H1 (cell line): ENCODE data around the gene ZNF608. TPM values are rescaled to one million over a fixed set of nuclear protein-coding genes. Genes with fewer than 3 reads are reported as not detected.

Source experiments
- CTCF ChIA-PET: fragments of 300-600 bp; sonication (Branson Sonifier 250); formaldehyde crosslinking; loops from one replicate; lab custom pipeline; 2021; ENCODE audit not compliant: partially characterized antibody; lab: Charles Lee
- POLR2A ChIA-PET: fragments of 300-600 bp; sonication (Branson Sonifier 250); formaldehyde crosslinking; loops from one replicate; lab custom pipeline; 2021; ENCODE audit warnings: inconsistent platforms; ENCODE audit not compliant: partially characterized antibody; lab: Charles Lee
- DNase-seq, 2 experiments: peaks; one replicate each; pipeline versions ENCODE4 v3.0.0 to v3.0.0-alpha.2; 2010 to 2022; ENCODE audit warnings: low spot score in 2 of 2, low read depth in 1 of 2, mixed read lengths in 1 of 2
- FAIRE-seq: peaks from 2 replicates; lab custom pipeline; 2011; peaks lifted over from hg19 to GRCh38; lab: Jason Lieb, UNC
- H2AFZ ChIP-seq: 2 replicates; pipeline ENCODE4 v1.8.1; 2012; ENCODE audit warnings: low read length, inconsistent platforms
- H2AK5ac ChIP-seq: 2 replicates; pipeline ENCODE4 v1.6.1; 2013; ENCODE audit warnings: low read depth, low read length
- H2BK120ac ChIP-seq: replicated peaks from 2 replicates; pipeline ENCODE3; 2013; ENCODE audit warnings: low read depth, low read length, inconsistent platforms
- H2BK12ac ChIP-seq: 2 replicates; pipeline ENCODE4 v1.6.1; 2013; ENCODE audit warnings: low read depth, low read length
- H2BK15ac ChIP-seq: 2 replicates; pipeline ENCODE4 v1.6.1; 2013; ENCODE audit warnings: low read length
- H2BK20ac ChIP-seq: 2 replicates; pipeline ENCODE4 v1.6.1; 2013; ENCODE audit warnings: low read length
- H2BK5ac ChIP-seq: 2 replicates; pipeline ENCODE4 v1.6.1; 2013; ENCODE audit warnings: low read depth, low read length
- H3K14ac ChIP-seq: 2 replicates; pipeline ENCODE4 v1.6.1; 2013; ENCODE audit warnings: inconsistent platforms; ENCODE audit not compliant: insufficient read length
- H3K18ac ChIP-seq: 2 replicates; pipeline ENCODE4 v1.6.1; 2013; ENCODE audit warnings: low read length; ENCODE audit errors: extremely low read depth
- H3K23ac ChIP-seq: 2 replicates; pipeline ENCODE4 v1.6.1; 2013; ENCODE audit warnings: inconsistent platforms; ENCODE audit not compliant: insufficient read length
- H3K23me2 ChIP-seq: 2 replicates; pipeline ENCODE4 v1.6.1; 2013; ENCODE audit warnings: low read depth, low read length
- H3K27ac ChIP-seq: 2 replicates; pipeline ENCODE4 v1.6.1; 2011; ENCODE audit warnings: low read depth, low read length, inconsistent platforms
- H3K27me3 ChIP-seq, 4 experiments: replicated peaks in 1 of 4; 1 replicate in 1 of 4; 2 replicates in 3 of 4; pipeline versions ENCODE4 v1.6.1 to v1.8.1; 2011 to 2013; ENCODE audit warnings: low read length in 3 of 4, mild to moderate bottlenecking in 3 of 4, inconsistent platforms in 2 of 4, mixed read lengths in 2 of 4, moderate library complexity in 1 of 4; ENCODE audit not compliant: control insufficient read depth in 3 of 4, insufficient read depth in 3 of 4; ENCODE audit errors: extremely low read depth in 1 of 4
- H3K36me3 ChIP-seq, 4 experiments: 2 replicates each; pipeline versions ENCODE4 v1.6.1 to v1.8.1; 2011 to 2013; ENCODE audit warnings: mild to moderate bottlenecking in 4 of 4, low read length in 3 of 4, moderate library complexity in 2 of 4, control low read depth in 1 of 4, inconsistent platforms in 1 of 4; ENCODE audit not compliant: insufficient read depth in 4 of 4, control insufficient read depth in 2 of 4
- H3K4ac ChIP-seq: replicated peaks from 2 replicates; pipeline ENCODE3; 2013; ENCODE audit warnings: low read length, low read depth, mixed read lengths, inconsistent platforms; ENCODE audit not compliant: insufficient read length
- H3K4me1 ChIP-seq, 4 experiments: replicated peaks in 1 of 4; 1 replicate in 1 of 4; 2 replicates in 3 of 4; pipeline versions ENCODE4 v1.6.1 to v1.8.1; 2011 to 2013; ENCODE audit warnings: low read length in 3 of 4, inconsistent platforms in 2 of 4, mixed read lengths in 1 of 4; ENCODE audit not compliant: insufficient read depth in 4 of 4, control insufficient read depth in 3 of 4
- H3K4me2 ChIP-seq, 2 experiments: 2 replicates each; pipeline versions ENCODE4 v1.6.1 to v1.8.1; 2011 to 2013; ENCODE audit warnings: low read depth in 2 of 2, low read length in 2 of 2, control low read depth in 1 of 2, inconsistent platforms in 1 of 2, mild to moderate bottlenecking in 1 of 2; ENCODE audit not compliant: insufficient read depth in 1 of 2
- H3K4me3 ChIP-seq, 4 experiments: fragments of 200-600, 300-600 bp in 1 of 4; sonication (generic), shearing (Covaris generic), sonication (Bioruptor Twin) in 1 of 4; 2 replicates each; pipeline versions ENCODE4 v1.5.1 to v1.8.1; 2011 to 2016; ENCODE audit warnings: low read length in 4 of 4, low read depth in 3 of 4, control low read depth in 2 of 4, inconsistent platforms in 2 of 4, mild to moderate bottlenecking in 2 of 4, mixed read lengths in 1 of 4, moderate library complexity in 1 of 4; ENCODE audit not compliant: insufficient read depth in 2 of 4; ENCODE audit errors: extremely low read depth in 1 of 4
- H3K56ac ChIP-seq: replicated peaks from 2 replicates; pipeline ENCODE3; 2013; ENCODE audit warnings: low read depth, mild to moderate bottlenecking, mixed read lengths, low read length, inconsistent platforms; ENCODE audit not compliant: insufficient read length
- H3K79me1 ChIP-seq: 2 replicates; pipeline ENCODE4 v1.6.1; 2013; ENCODE audit warnings: low read depth, low read length, control low read depth
- H3K79me2 ChIP-seq, 2 experiments: 2 replicates each; pipeline versions ENCODE4 v1.6.1 to v1.8.1; 2012 to 2013; ENCODE audit warnings: low read length in 2 of 2, mild to moderate bottlenecking in 2 of 2, inconsistent platforms in 1 of 2; ENCODE audit not compliant: insufficient read depth in 2 of 2, control insufficient read depth in 1 of 2
- H3K9ac ChIP-seq, 4 experiments: replicated peaks in 1 of 4; 1 replicate in 1 of 4; 2 replicates in 3 of 4; pipeline versions ENCODE4 v1.6.1 to v1.8.1; 2011 to 2013; ENCODE audit warnings: low read depth in 3 of 4, low read length in 3 of 4, control low read depth in 2 of 4, mild to moderate bottlenecking in 2 of 4, moderate library complexity in 2 of 4, inconsistent platforms in 1 of 4; ENCODE audit errors: extremely low read depth in 1 of 4
- H3K9me3 ChIP-seq, 2 experiments: 2 replicates each; pipeline versions ENCODE4 v1.6.1 to v1.8.1; 2012 to 2013; ENCODE audit warnings: mild to moderate bottlenecking in 2 of 2, moderate library complexity in 2 of 2, control low read depth in 1 of 2, inconsistent platforms in 1 of 2, low read depth in 1 of 2, low read length in 1 of 2, mixed read lengths in 1 of 2; ENCODE audit not compliant: insufficient read depth in 2 of 2
- H4K20me1 ChIP-seq, 2 experiments: replicated peaks in 1 of 2; 2 replicates each; pipeline versions ENCODE3 to v1.8.1; 2011 to 2013; ENCODE audit warnings: inconsistent platforms in 2 of 2, low read length in 2 of 2, mild to moderate bottlenecking in 1 of 2; ENCODE audit not compliant: insufficient read depth in 2 of 2, control insufficient read depth in 1 of 2
- H4K5ac ChIP-seq: 2 replicates; pipeline ENCODE4 v1.6.1; 2013; ENCODE audit warnings: low read length, low read depth, mixed read lengths, inconsistent platforms; ENCODE audit not compliant: insufficient read length
- H4K8ac ChIP-seq: 2 replicates; pipeline ENCODE4 v1.8.0; 2013; ENCODE audit warnings: mild to moderate bottlenecking, moderate library complexity, low read length, inconsistent platforms; ENCODE audit not compliant: insufficient read depth; ENCODE audit errors: extremely low read depth
- H4K91ac ChIP-seq: replicated peaks from 2 replicates; pipeline ENCODE3; 2013; ENCODE audit warnings: low read length, mixed read lengths, inconsistent platforms; ENCODE audit not compliant: insufficient read length
- ATF3 ChIP-seq: IDR thresholded peaks from 2 replicates; pipeline ENCODE4 v1.6.1; 2011; ENCODE audit warnings: low read depth, mild to moderate bottlenecking, low read length; ENCODE audit not compliant: insufficient read depth
- CBX8 ChIP-seq: fragments of 300-800, 300-1000 bp; sonication (generic); IDR thresholded peaks from 2 replicates; pipeline ENCODE4 v1.7.1; 2016; ENCODE audit warnings: low read depth, low read length, borderline replicate concordance
- EGR1 ChIP-seq: IDR thresholded peaks from 2 replicates; pipeline ENCODE4 v1.6.1; 2011; ENCODE audit warnings: low read depth, low read length, borderline replicate concordance
- KDM4A ChIP-seq: IDR thresholded peaks from one replicate; pipeline ENCODE4 v1.7.1; 2012; ENCODE audit warnings: low read depth, mild to moderate bottlenecking, moderate library complexity, low read length, inconsistent platforms; ENCODE audit not compliant: severe bottlenecking
- PHF8 ChIP-seq: fragments of 200-600 bp; sonication (generic); conservative IDR thresholded peaks from 2 replicates; pipeline ENCODE4 v1.7.1; 2012; ENCODE audit warnings: low read depth, mild to moderate bottlenecking, inconsistent platforms, low read length, moderate library complexity
- SUZ12 ChIP-seq: fragments of 200-600 bp; sonication (generic); IDR thresholded peaks from 2 replicates; pipeline ENCODE4 v1.6.1; 2012; ENCODE audit warnings: mild to moderate bottlenecking, inconsistent platforms, low read length, moderate library complexity, mixed read lengths
- YY1 ChIP-seq: IDR thresholded peaks from 2 replicates; pipeline ENCODE4 v1.6.1; 2011; ENCODE audit warnings: low read depth, mild to moderate bottlenecking, low read length
- WGBS, 2 experiments: shearing (Covaris generic) in 1 of 2; methylation state at CpG; one replicate each; pipeline versions ENCODE4 v1.1.6 to v1.1.7; 2013 to 2015; ENCODE audit warnings: low lambda C conversion rate in 2 of 2, mixed read lengths in 2 of 2, inconsistent platforms in 1 of 2, low coverage in 1 of 2, missing lambda C conversion rate in 1 of 2; ENCODE audit not compliant: insufficient replicate concordance in 2 of 2, insufficient coverage in 1 of 2, insufficient read length in 1 of 2; ENCODE audit errors: extremely low coverage in 1 of 2, missing lambda C conversion rate in 1 of 2; 5-methylcytosine and 5-hydroxymethylcytosine counted together
- polyA plus RNA-seq, 7 experiments: library from polyadenylated mRNA; depleted of rRNA in 3 of 7; stranded (reverse) in 5 of 7; unstranded in 2 of 7; fragments of >200 nt in 5 of 7; fragments of 200-250 nt in 2 of 7; gene quantifications; 1 replicate in 5 of 7; 2 replicates in 1 of 7; 4 replicates in 1 of 7; pipeline versions ENCODE4 v1.2.1 to v1.2.3, GENCODE V29; 2011 to 2013; ENCODE audit warnings: missing spikeins in 2 of 7, mixed read lengths in 2 of 7
- total RNA-seq: library from RNA; stranded (reverse); fragmentation: NEBNext Ultra II Directional; extraction: Animal tissue kit (Norgen Biotek cat#: 25700); gene quantifications from 2 replicates; pipeline ENCODE4 v1.2.1, GENCODE V29; 2021

Gene ZNF608
- total and polyA plus RNA-seq, 2 of the 8 experiments (the other 6 are each of a cell fraction or from before 2014, with no cell fraction given): 17.2 to 40.8 TPM

- no peak overlapping the region for H3K23ac ChIP-seq
- 78% methylated on average over 4 of the region's 4 CpGs; no CpG with 5 or more reads in 1 of the 2 experiments for WGBS, 2 experiments
- no peak overlapping the region for H4K5ac ChIP-seq
- H4K8ac ChIP-seq: no peak overlapping the region
- no peak overlapping the region for H3K9ac ChIP-seq
- H3K56ac ChIP-seq: no peak overlapping the region
- H3K4me2 ChIP-seq: 0 out of 4 replicates have a peak overlapping the region, but pooled peaks of 1 of the 2 experiments have one; percentile 3
- H2BK5ac ChIP-seq: no peak overlapping the region
- no peak overlapping the region for H2BK12ac ChIP-seq
- peaks cover 0 to 8% (median 5%) of the 10 kb centered on the region in 4 experiments; a peak in 5 of 7 replicates for H3K4me1 ChIP-seq
- peaks cover 2 to 4% of the 10 kb centered on the region in 2 experiments for H4K20me1 ChIP-seq
- H3K36me3 ChIP-seq: no peaks in the 10 kb centered on the region
- no peak overlapping the region for H3K4me3 ChIP-seq
- no peak overlapping the region for H2BK120ac ChIP-seq
- H3K18ac ChIP-seq: no peak overlapping the region
- no peak overlapping the region for H4K91ac ChIP-seq
- no peak overlapping the region; the same call in 1 of the 2 replicates for H2BK15ac ChIP-seq
- H3K23me2 ChIP-seq: no peaks in the 10 kb centered on the region
- no peak overlapping the region for H2BK20ac ChIP-seq
- H3K27me3 ChIP-seq: no peaks in the 10 kb centered on the region
- no peak for DNase-seq
- H3K14ac ChIP-seq: no peak overlapping the region
- no peak overlapping the region for H3K27ac ChIP-seq
- H3K79me1 ChIP-seq: peaks cover 2% of the 10 kb centered on the region; the same call in 1 of the 2 replicates
- H3K9me3 ChIP-seq: no peaks in the 10 kb centered on the region
- ChIA-PET CTCF (interaction anchor here (0.6 to 1.9 kb wide), 2 partner anchors 11 to 1116 kb away, joined by 4 to 8 read pairs; no protein-coding TSS in a partner anchor), POLR2A (interaction anchor here (1.5 to 1.9 kb wide), 4 partner anchors 12 to 20 kb away, joined by 4 to 6 read pairs (median 4); no protein-coding TSS in a partner anchor)
- peaks cover 8 to 98% of the 10 kb centered on the region in 2 experiments for H3K79me2 ChIP-seq
- no peak overlapping the region for H2AFZ ChIP-seq
- no peak overlapping the region for H3K4ac ChIP-seq
- H2AK5ac ChIP-seq: no peak overlapping the region
- FAIRE-seq: no peak
- no peak for TF ChIP-seq ATF3
- no peak for TF ChIP-seq SUZ12
- TF ChIP-seq KDM4A: no peak
- no peak for TF ChIP-seq PHF8
- TF ChIP-seq EGR1: no peak
- no peak for TF ChIP-seq YY1
- no peak for TF ChIP-seq CBX8
These were observed 27.1 kb downstream of the ZNF608 start for GRCh38 chr5:124719113-124719967.
